Natural killer cell (primary cell): ENCODE measurements around the gene MEAK7. TPM values are rescaled to one million over a fixed set of nuclear protein-coding genes. Genes with fewer than 3 reads are reported as not detected.

Source experiments
- ATAC-seq, 3 donors: fragments of 150-1000 bp in 2 of 3; fragments of 200-7000 bp in 1 of 3; cut with Tn5 transposase; 1 replicate in 1 of 3; 2 replicates in 2 of 3; pipeline ENCODE4 v1.10.0; 2021; ENCODE audit warnings: mild to moderate bottlenecking in 2 of 3, moderate library complexity in 2 of 3
- DNase-seq, 2 donors: peaks; one replicate each; pipeline versions ENCODE4 v3.0.0 to v3.0.0-alpha.2; 2013 to 2021; ENCODE audit warnings: mixed read lengths in 1 of 2
- H3K27ac ChIP-seq: one replicate; pipeline ENCODE4 v1.5.1; 2013; ENCODE audit warnings: mild to moderate bottlenecking, low read length
- H3K27me3 ChIP-seq: one replicate; pipeline ENCODE4 v1.6.1; 2013; ENCODE audit warnings: low read length; ENCODE audit not compliant: control insufficient read depth, insufficient read depth
- H3K36me3 ChIP-seq: one replicate; pipeline ENCODE4 v1.6.1; 2013; ENCODE audit warnings: low read length; ENCODE audit not compliant: control insufficient read depth, insufficient read depth
- H3K4me1 ChIP-seq: one replicate; pipeline ENCODE4 v1.6.1; 2013; ENCODE audit warnings: low read length; ENCODE audit not compliant: control insufficient read depth, insufficient read depth
- H3K4me3 ChIP-seq: one replicate; pipeline ENCODE4 v1.5.1; 2013; ENCODE audit warnings: low read length
- H3K9me3 ChIP-seq: one replicate; pipeline ENCODE4 v1.6.1; 2013; ENCODE audit warnings: low read length; ENCODE audit not compliant: control insufficient read depth, insufficient read depth
- H3K27ac Mint-ChIP-seq, 2 donors: one replicate each; pipeline ENCODE4 v1.8.0; 2022; ENCODE audit warnings: mild to moderate bottlenecking in 2 of 2, mixed read lengths in 2 of 2, moderate library complexity in 1 of 2
- H3K27me3 Mint-ChIP-seq, 2 donors: one replicate each; pipeline ENCODE4 v1.8.0; 2022; ENCODE audit warnings: low read depth in 2 of 2, mixed read lengths in 2 of 2
- H3K36me3 Mint-ChIP-seq: one replicate; pipeline ENCODE4 v1.8.0; 2022; ENCODE audit warnings: mixed read lengths
- H3K4me1 Mint-ChIP-seq, 2 donors: one replicate each; pipeline ENCODE4 v1.8.0; 2022; ENCODE audit warnings: mixed read lengths in 2 of 2
- H3K4me3 Mint-ChIP-seq: one replicate; pipeline ENCODE4 v1.8.0; 2022; ENCODE audit warnings: mild to moderate bottlenecking, moderate library complexity, mixed read lengths
- H3K9me3 Mint-ChIP-seq, 2 donors: one replicate each; pipeline ENCODE4 v1.8.0; 2022; ENCODE audit warnings: mixed read lengths in 2 of 2
- CTCF ChIP-seq: fragments of 200-600 bp; IDR thresholded peaks from one replicate; pipeline ENCODE4 v1.8.0; 2022; ENCODE audit warnings: antibody characterized with exemption
- WGBS: methylation state at CpG from one replicate; pipeline ENCODE4 v1.1.7; 2013; ENCODE audit warnings: missing lambda C conversion rate; ENCODE audit not compliant: insufficient coverage; 5-methylcytosine and 5-hydroxymethylcytosine counted together
- intact Hi-C: fragments of 100-400 bp; cut with micrococcal nuclease; formaldehyde crosslinking; loops from one replicate; pipeline ENCODE4 v1.14.2; 2022
- total RNA-seq, 4 donors: library from RNA; stranded (reverse); fragments of 120-200 nt in 1 of 4; gene quantifications; one replicate each; pipeline versions ENCODE4 v1.2.3 to v1.2.4, GENCODE V29; 2013 to 2022

The MEAK7 gene
- total RNA-seq, 3 donors from 2014 or later (not counting 1 experiment from before 2014, with no cell fraction given) = 4.8 to 8.5 (median 4.8) TPM

- ATAC-seq = no peak
- Histone ChIP-seq H3K4me1 (no peaks in the 10 kb centered on the region), H3K36me3 (no peaks in the 10 kb centered on the region), H3K27ac (no peak overlapping the region), H3K27me3 (no peaks in the 10 kb centered on the region), H3K4me3 (no peak overlapping the region), H3K9me3 (no peaks in the 10 kb centered on the region)
- Mint-ChIP-seq H3K9me3 (no peaks in the 10 kb centered on the region), H3K27ac (no peak overlapping the region), H3K4me1 (peaks cover 4 to 8% of the 10 kb centered on the region in 2 donors), H3K36me3 (no peaks in the 10 kb centered on the region), H3K4me3 (no peak overlapping the region), H3K27me3 (no peaks in the 10 kb centered on the region)
- intact Hi-C loops = no loop called here
- WGBS = 87% methylated on average over 15 of the region's 15 CpGs
- peak in 1 of 2 donors; percentile 30 for DNase-seq
- TF ChIP-seq CTCF = no peak
These were observed 19.7 kb downstream of the MEAK7 start for GRCh38 chr16:84484579-84485254.

- Mint-ChIP-seq H3K9me3 (no peaks in the 10 kb centered on the region), H3K27me3 (no peaks in the 10 kb centered on the region), H3K4me3 (no peak overlapping the region), H3K4me1 (peaks cover under 1 to 6% of the 10 kb centered on the region in 2 donors), H3K27ac (no peak overlapping the region), H3K36me3 (no peaks in the 10 kb centered on the region)
- Histone ChIP-seq H3K9me3 (no peaks in the 10 kb centered on the region), H3K27me3 (no peaks in the 10 kb centered on the region), H3K4me1 (no peaks in the 10 kb centered on the region), H3K36me3 (no peaks in the 10 kb centered on the region), H3K4me3 (no peak overlapping the region), H3K27ac (no peak overlapping the region)
- intact Hi-C loops = no loop called here
- TF ChIP-seq CTCF = no peak
- DNase-seq (no peak), ATAC-seq (no peak)
- WGBS = 91% methylated on average over 19 of the region's 19 CpGs
These were observed 20.4 kb downstream of the MEAK7 start for GRCh38 chr16:84483882-84484565.

- H3K4me1 Mint-ChIP-seq = no peaks in the 10 kb centered on the region
- no peaks in the 10 kb centered on the region for H3K9me3 ChIP-seq
- no peaks in the 10 kb centered on the region for H3K9me3 Mint-ChIP-seq
- no peak overlapping the region for H3K27ac ChIP-seq
- no peaks in the 10 kb centered on the region for H3K36me3 ChIP-seq
- no peak for TF ChIP-seq CTCF
- intact Hi-C loops = no loop called here
- 89% methylated on average over 25 of the region's 25 CpGs for WGBS
- DNase-seq (no peak), ATAC-seq (no peak)
- H3K27me3 Mint-ChIP-seq = no peaks in the 10 kb centered on the region
- H3K4me3 Mint-ChIP-seq = no peak overlapping the region
- H3K27ac Mint-ChIP-seq = no peak overlapping the region
- H3K4me3 ChIP-seq = no peak overlapping the region
- no peaks in the 10 kb centered on the region for H3K4me1 ChIP-seq
- no peaks in the 10 kb centered on the region for H3K27me3 ChIP-seq
- H3K36me3 Mint-ChIP-seq = no peaks in the 10 kb centered on the region
These were observed 21.2 kb downstream of the MEAK7 start for GRCh38 chr16:84482951-84483881.
